ENCODE data around the gene PNRC2.

Gene PNRC2

DNA sequence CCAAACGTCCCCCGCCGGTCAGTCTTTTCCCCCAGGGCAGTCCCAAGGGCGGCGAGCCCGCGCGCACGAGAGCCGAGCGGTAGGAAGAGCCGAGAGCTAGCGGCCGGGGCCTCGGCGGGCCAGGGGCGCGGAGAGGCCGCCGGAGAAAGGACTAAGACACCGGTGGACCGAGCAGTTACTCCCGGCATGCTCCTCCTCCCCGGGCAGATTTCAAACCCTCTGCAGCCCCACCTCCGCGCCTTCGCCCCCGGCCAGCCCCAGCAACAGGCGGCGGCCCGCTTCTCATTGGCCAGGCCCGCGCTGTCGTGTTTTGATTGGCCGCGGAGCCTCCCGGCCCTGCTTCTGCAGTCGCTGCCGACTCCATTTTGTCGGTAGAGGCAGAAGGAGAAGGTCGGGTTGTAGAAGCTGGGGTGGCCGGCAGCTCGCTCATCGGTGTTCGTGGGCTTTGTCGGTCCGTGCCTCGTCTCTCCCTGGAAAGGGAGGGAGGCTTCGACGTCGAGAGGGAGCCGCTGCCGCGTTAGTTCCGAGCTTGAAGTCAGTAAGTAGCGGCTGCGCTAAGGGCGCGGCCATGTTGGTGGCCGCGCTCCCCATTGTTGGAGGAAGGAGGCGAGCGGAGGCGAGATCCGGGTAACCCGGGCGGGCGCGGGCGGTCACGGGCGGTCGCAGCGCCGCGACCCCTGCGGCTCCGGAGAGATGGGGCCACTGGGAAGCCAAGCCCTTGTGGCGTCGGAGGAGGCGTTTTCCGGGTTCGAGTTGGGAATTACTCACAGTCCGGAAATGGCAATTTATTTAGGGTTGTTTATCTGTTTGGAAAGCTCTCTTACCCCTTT, at the start of gene PNRC2:
PNRC2 (plus strand) TSS at position 368 of the 830 bp plus-strand sequence. CDS start 1,630 bp downstream, outside the sequence.
- DNase-seq: peak; percentile 92

DNA sequence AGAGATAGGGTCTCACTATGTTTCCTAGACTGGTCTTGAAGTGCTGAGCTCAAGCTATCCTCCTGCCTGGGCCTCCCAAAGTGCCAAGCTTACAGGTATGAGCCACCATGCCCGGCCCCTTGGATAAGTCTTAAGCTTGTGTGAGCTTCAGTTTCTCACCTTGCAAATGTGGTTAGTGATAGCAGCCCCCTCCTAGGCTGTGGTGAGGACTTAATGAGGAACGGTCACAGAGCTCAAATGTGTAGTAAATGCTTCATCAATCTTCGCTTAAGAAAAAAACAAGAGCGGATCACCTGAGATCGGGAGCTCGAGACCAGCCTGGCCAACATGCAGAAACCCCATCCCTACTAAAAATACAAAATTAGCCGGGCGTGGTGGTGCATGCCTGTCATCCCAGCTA, 49.5 kb upstream of the PNRC2 start:
- no peak for DNase-seq

- no peak for DNase-seq
Measured at GRCh38 chr1:23910553-23911246, 48.9 kb upstream of the PNRC2 start.

GRCh38 chr1:23911921-23912320, 47.7 kb upstream of the PNRC2 start:
- no peak for DNase-seq

DNA sequence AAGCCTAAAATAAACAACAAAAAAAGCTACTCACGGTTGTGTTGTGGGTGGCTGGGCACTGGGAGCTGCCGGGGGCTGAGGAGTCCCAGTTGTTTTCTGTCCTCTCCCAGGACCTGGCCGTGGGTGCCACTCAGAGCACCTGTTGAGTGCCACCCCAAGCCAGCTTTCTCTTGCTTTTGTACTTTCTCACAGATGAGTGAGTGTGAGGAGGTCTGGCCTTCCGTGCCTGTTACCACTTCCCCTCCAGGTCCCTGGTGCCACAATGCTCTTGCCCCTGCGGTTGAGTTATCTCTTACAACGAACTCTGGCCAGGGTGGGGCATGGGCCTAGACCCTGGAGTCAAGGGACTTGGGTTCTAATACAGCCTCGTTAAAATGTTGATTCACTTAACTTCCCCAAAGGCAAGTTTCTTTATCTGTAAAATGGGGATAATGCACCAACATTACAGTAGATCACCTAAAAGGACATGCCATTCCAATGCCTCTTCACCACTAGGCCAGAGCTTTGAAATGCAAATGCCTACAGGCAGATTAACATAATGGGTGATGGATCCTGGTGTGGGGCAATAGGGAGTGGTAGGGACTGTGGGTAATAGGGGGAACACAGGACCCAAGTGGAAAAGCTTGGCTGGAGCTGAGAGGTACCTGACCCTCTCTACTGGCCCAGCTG, 46.3 kb upstream of the PNRC2 start, which contains the start of gene CNR2:
CNR2 (minus strand) TSS at position 151 of the 669 bp plus-strand sequence. CDS start 37,745 bp downstream, outside the sequence.
- DNase-seq: no peak

DNA sequence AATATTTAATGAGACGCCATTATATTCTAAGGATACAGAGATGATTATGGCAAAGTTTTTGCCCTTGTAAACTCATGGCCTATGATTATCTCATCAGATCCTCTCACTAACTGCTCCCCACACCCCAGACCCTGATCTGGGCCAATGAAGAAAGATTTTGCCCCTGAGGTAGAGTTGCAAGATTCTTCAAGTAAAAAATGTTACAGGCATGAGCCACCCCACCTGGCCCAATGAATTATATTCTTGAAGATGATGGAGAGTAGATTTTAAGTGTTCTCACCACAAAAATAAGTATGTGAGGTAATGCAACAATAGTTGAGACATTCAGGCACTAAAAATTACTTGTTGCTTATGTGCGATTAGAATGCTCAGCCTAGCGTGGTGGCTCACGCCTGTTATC, 44.7 kb upstream of the PNRC2 start:
- DNase-seq: no peak

DNA sequence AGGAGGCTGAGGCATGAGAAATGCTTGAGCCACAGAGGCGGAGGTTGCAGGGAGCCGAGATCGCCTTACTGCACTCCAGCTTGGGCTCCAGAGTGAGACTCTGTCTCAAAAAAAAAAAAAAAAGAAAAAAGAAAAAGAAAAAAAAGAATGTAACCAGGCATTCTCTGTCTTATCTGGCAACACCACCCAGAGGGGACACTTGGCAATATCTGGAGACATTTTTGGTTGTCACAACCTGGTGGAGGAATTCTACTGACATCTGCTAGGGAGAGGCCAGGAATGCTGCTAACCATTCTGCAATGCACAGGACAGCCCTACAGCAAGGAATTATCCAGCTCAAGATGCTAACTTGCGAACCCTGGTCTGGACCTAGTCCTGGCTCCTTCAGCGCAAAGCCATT, 44.2 kb upstream of the PNRC2 start:
- DNase-seq: no peak

GRCh38 chr1:23916209-23917131, 43.2 kb upstream of the PNRC2 start:
- no peak for DNase-seq

DNA sequence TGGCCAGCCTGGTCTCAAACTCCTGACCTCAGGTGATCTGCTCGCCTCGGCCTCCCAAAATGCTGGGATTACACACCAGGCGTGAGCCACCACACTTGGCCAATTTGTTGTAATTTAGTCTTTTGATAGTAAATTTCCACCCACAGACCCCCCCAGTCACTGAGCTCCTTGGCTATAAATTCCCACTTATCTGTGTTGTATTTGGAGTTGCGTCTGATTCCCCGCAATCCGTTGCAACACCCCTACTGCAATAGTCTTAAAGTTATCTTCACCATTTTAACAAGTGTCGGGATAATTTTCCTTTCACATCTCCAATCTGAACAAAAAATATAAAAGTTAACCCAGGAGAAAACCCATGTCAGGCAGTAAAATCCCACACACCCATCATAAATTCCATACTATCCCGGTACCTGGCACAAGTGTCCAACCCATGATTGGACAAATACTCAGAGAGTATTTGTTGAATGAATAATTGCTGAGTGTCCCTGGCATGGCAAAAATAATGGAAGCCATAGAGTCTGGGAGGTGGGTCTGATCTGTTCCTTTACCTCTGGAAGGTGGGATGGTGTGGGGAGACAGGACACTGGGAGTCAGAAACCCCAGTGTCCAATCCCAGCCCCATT, 37.2 kb upstream of the PNRC2 start:
- no peak for DNase-seq

DNA sequence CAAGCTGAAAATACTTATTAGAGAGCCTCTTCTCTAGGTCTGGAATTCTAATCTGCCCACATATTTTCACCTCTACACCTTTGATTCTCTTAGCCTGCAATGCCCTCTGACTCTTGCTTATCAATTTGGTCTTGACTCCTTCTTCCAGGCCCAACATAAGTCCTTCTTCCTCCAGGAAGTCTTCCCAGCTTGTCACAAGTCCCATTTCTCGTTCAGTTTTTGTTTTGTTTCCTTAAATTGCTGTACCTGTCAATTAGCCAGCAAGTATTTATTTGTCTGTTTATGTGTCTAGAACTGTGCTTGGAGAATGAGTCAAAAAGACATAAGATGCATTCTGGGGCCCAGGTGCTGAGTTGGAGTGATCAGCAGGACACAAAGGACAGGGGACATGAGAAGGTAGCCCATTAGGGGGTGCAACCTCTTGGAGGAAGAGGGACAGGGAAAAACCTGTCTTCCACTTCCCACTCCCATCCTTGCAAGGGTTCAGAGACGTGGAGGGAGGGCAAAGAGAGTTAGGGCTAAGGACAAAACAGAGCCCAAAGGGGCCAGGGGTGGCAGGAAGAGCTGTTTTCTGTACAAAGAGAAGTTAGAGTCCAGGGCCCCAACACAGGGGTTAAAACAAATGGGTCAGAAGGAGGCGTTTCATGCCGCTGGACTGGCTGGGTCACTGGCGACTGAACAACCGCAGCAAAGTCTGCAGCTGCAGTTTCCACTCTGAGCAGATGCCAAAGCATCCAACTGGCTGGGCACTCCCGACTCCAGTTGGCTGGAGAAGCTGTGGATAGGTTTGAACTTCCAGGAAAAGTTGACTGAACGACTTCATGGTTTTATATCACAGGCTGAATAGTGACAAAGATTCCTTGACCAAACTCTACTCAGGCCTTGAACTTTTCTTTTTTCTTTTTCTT, 35.8 kb upstream of the PNRC2 start:
- DNase-seq: no peak

DNA sequence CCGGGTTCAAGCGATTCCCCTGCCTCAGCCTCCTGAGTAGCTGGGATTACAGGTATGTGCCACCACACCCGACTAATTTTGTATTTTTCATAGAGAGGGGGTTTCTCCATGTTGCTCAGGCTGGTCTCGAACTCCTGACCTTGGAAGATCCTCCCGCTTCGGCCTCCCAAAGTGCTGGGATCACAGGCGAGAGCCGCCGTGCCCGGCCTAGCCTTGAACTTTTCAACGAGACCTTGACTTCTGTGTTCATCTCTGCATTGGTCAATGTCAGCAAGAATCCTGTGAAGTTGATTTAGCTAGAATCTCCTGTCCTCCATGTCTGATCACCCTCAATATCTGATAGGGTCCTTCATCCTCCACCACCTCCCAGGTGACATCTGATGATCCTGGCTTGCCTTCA, 35.0 kb upstream of the PNRC2 start:
- no peak for DNase-seq

GRCh38 chr1:23925279-23925678, 34.3 kb upstream of the PNRC2 start:
- no peak for DNase-seq

GRCh38 chr1:23927097-23927496, 32.5 kb upstream of the PNRC2 start:
- no peak for DNase-seq

GRCh38 chr1:23928789-23929188, 30.8 kb upstream of the PNRC2 start:
- DNase-seq: no peak

GRCh38 chr1:23930270-23930669, 29.4 kb upstream of the PNRC2 start:
- DNase-seq: no peak

- DNase-seq: no peak
Measured at GRCh38 chr1:23930861-23931490, 28.7 kb upstream of the PNRC2 start.

DNA sequence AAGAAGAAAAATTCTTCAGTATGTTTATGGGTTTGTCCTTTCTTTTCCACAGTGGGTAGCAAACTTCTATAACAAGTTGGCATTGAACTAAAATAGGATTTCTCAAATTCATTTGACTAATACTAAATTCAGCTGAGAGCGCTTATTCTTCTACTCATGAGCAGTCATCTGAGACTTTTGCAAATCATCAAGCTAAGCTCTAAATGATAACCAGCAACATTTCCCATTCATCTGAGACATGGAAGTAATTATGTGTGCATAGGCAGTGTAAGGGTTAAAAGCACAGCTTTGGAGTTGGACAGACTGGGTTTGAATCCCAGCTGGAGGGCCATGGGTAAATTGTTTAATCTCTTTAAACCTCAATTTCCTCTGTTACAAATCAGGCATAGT, 28.1 kb upstream of the PNRC2 start:
- DNase-seq: no peak

DNA sequence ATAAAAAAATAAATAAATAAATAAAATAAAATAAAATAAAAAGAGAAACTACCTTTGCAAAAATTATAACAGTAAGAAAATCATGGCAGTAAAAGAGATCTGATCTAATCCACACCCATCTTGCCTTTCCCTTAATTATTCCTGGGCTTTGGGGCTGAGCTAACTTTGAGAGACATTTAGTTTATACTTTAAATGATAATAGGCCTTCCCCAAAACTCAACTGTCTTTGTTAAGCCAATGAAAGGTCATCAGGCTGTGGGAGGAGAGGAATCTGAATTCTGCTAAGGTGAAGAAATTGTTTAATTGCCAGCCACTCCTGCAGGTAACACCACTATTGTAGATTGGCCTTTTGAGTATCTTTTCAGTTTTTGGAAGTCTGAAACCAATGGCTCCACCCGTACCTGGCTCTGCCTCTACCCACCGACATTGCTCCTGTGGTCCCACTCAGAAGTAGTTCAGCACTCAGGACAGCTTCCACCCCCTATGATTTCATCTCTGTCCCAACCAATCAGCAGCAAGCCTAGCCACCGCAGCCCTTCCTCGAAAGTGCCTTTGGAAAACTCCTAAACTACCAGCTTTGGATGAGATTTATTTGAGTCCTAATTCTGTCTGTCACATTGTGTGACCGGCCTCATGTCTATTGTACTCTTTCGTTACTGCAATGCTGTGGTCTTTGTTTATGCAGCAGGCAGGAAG, 23.0 kb upstream of the PNRC2 start:
- no peak for DNase-seq

GRCh38 chr1:23947366-23947765, 12.3 kb upstream of the PNRC2 start:
- no peak for DNase-seq

DNA sequence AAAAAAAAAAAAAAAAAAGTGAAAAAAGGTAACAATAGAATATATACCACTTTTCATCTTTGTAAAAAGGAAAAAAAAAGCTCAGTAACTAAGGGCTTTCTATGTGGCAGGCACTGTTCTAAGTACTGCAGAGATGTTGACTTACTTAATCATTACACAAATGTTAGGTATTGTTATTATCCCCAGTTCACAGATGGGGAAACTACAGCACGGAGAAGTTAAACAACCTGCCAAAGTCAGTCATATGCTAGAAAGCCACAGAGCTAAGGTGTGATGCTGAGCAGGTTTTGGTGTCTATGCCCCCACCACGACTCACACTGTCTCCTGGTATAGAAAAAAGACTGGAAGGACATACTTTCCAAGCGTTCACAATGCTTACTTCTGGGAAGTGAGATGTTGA, 6.6 kb upstream of the PNRC2 start:
- no peak for DNase-seq

All from NCI-H1048 (cell line).